Measurements from ENCODE around the gene PRKG1. TPM values are rescaled to one million over a fixed set of nuclear protein-coding genes. Genes with fewer than 3 reads are reported as not detected.

PRKG1 gene
- total RNA-seq, 1 experiment from 2014 or later = 10.4 TPM

GRCh38 chr10:51691135-51691534, 616.8 kb downstream of the PRKG1 start:
- H3K9me3 Mint-ChIP-seq = peaks cover 5 to 7% of the 10 kb centered on the region in 2 experiments; a peak in 4 of 5 replicates
- Histone ChIP-seq H3K14ac (ENCODE audit: insufficient read depth, low read length) (no peak overlapping the region), H3K23ac (ENCODE audit: insufficient read length, low read depth, low read length) (no peak overlapping the region), H3T11ph (ENCODE audit: low read length) (no peak overlapping the region), H2BK12ac (ENCODE audit: insufficient read length, low read depth, low read length) (no peak overlapping the region), H2BK20ac (ENCODE audit: low read depth, low read length, poor library complexity, severe bottlenecking) (no peak overlapping the region), H3K27ac (ENCODE audit: insufficient read length, low read depth, low read length) (no peak overlapping the region), H3K9me3 (ENCODE audit: control insufficient read depth, low read depth, low read length) (no peaks in the 10 kb centered on the region), H3K23me2 (ENCODE audit: insufficient read length, low read depth, low read length, poor library complexity, severe bottlenecking) (no peaks in the 10 kb centered on the region), H3K79me2 (ENCODE audit: insufficient read depth, low read length) (no peaks in the 10 kb centered on the region), H3K9ac (ENCODE audit: extremely low read depth, insufficient read length, low read length) (no peak overlapping the region), H3K27me3 (ENCODE audit: insufficient read depth, low read length) (no peaks in the 10 kb centered on the region), H2BK120ac (ENCODE audit: low read depth, low read length, poor library complexity, severe bottlenecking) (no peak overlapping the region), H3K79me1 (ENCODE audit: insufficient read depth, low read depth, low read length, poor library complexity, severe bottlenecking) (no peaks in the 10 kb centered on the region), H2BK15ac (ENCODE audit: low read depth, low read length) (no peak overlapping the region), H4K20me1 (ENCODE audit: control insufficient read depth, insufficient read depth, insufficient read length) (no peaks in the 10 kb centered on the region), H3K4me1 (ENCODE audit: insufficient read depth, low read length) (no peaks in the 10 kb centered on the region), H2BK5ac (ENCODE audit: insufficient read length, low read length) (no peak overlapping the region), H3K56ac (ENCODE audit: insufficient read length, low read depth, low read length) (no peak overlapping the region), H2AK5ac (ENCODE audit: insufficient read length, low read length) (no peak overlapping the region), H4K8ac (replicated peaks; ENCODE audit: insufficient read length, low read depth, low read length) (no peak overlapping the region), H4K91ac (ENCODE audit: insufficient read length, low read depth, low read length) (no peak overlapping the region), H2AFZ (ENCODE audit: low read length) (no peak overlapping the region), H4K5ac (ENCODE audit: insufficient read length, low read depth, low read length) (no peak overlapping the region), H3K18ac (ENCODE audit: insufficient read length, low read depth, low read length) (no peak overlapping the region), H3K4ac (ENCODE audit: low read depth, low read length) (no peak overlapping the region), H3K4me2 (ENCODE audit: insufficient read depth, insufficient read length, low read length) (no peak overlapping the region)
- no peak overlapping the region for H3K4me3 Mint-ChIP-seq
- no peak overlapping the region for H3K27ac Mint-ChIP-seq
- no peaks in the 10 kb centered on the region for H3K27me3 Mint-ChIP-seq (ENCODE audit: low read depth)
- no peak for DNase-seq
- no peak for TF ChIP-seq CTCF (conservative IDR thresholded peaks at IDR 0.05)
- peaks cover 2 to 12% (median 9%) of the 10 kb centered on the region in 3 experiments; a peak in 5 of 7 replicates for H3K36me3 Mint-ChIP-seq (ENCODE audit: insufficient read depth in 1 of 3, low read depth in 3 of 3)
- H3K4me1 Mint-ChIP-seq = peaks cover 3 to 11% of the 10 kb centered on the region in 2 experiments; a peak in 3 of 4 replicates
- no CpG with 5 or more reads among the region's 4 CpGs for WGBS (ENCODE audit: extremely low coverage, insufficient read length, low lambda C conversion rate)

All from H9 (cell line).